GM21619 (cell line): ENCODE measurements around the gene HYAL3.
A peak's percentile ranks its signal among the peaks of the same experiment; 100 is the strongest.

Source experiments
- ATAC-seq: cut with Tn5 transposase; IDR thresholded peaks from one replicate; pipeline ENCODE4 v1.9.1; 2021; ENCODE audit not compliant: unreplicated experiment

HYAL3 gene

DNA sequence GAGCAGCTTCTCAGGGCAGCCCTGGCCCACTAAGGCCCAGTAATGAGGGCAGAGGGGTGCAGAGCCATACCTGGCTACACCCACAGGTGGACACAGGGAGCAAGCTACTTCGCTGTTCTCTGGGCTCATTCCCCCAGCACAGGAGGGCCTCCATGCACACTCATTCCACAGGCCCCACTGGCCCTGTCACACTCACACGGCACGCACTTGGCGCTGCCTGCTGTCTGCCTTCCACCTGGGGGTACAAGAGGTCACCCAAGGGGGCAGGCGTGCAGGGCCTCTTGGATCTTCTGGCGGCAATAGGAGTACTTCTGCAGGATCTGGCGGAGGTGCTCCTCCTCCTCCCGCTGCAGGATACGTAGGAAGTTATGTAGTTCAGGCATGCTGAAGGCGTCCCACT, 31.1 kb upstream of the HYAL3 start:
- ATAC-seq: no peak

DNA sequence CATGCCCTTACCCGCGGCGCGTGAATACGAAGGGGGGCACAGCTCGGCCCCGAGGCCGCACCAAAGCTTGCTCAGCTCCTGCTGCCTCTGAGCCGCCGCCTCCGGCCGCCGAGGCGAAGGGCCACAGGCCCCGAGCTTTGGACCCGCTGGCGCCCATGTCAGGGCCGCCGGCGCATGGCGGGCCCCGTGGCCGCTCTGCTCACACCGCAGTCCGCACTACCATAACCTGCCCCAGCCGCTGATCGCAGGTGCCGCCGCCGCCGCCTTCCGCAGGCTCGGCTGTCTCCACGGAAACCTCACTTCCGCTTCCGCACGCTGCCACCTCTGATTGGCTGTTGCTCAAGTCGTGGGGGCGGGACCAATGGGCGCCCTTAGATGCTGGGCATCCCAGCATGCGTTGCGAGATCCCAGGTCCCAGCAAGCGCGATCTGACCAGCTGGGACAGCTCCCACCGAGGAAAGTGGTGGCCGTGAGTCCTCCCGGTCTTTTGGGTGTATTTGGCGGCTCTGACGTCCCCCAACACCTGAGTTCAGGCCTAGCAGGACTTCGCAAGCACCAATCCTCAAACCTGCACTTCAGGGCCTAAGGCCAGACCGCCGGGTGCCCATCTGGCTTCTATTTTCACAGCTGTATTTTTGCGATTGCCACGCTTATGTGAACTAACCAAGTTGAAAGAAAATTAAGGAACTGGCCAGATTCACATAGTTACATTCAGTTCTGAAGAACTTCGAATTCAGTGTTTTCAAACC, 28.9 kb upstream of the HYAL3 start, which contains the start of gene TUSC2:
TUSC2 (minus strand) TSS at position 281 of the 749 bp plus-strand sequence; CDS start at position 157, 124 bp downstream.
- ATAC-seq: peak; percentile 77

DNA sequence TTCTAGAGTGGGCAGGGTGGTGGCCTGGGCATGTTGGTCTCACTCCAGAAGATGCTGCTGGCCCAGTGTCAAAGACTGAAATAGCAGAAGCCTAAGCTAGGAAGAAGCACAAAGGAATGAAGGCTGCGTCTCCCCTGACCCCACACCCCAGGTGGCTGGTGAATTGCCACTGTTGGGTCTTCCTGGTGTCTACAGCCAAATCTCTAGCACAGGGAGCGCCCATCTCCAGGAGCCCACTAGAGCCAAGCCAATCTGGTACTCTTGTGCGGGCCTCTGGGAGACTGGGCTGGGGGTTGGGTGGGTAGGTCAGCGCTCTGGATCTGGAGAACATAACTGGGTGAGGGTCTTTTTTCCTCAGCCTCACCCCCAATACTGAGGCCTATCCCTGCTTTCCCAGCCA, 27.9 kb upstream of the HYAL3 start:
- no peak for ATAC-seq

DNA sequence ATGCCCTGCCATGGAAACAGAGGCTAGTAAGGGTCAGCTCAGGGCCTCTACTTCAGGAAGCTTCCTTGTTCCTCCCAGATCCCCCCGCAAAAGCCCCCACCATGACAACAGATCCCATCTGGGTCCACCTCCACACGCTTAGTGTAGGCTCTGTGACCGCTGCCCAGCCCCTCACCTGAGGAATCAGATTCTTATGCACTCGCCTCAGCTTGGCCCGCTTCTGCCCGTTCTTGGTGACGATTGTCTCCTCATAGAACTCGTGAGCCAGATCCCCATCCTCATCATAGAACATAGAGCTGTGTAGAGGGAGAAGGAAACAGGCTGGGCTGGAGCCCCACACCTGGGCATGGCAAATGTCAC, 27.0 kb upstream of the HYAL3 start:
- no peak for ATAC-seq

DNA sequence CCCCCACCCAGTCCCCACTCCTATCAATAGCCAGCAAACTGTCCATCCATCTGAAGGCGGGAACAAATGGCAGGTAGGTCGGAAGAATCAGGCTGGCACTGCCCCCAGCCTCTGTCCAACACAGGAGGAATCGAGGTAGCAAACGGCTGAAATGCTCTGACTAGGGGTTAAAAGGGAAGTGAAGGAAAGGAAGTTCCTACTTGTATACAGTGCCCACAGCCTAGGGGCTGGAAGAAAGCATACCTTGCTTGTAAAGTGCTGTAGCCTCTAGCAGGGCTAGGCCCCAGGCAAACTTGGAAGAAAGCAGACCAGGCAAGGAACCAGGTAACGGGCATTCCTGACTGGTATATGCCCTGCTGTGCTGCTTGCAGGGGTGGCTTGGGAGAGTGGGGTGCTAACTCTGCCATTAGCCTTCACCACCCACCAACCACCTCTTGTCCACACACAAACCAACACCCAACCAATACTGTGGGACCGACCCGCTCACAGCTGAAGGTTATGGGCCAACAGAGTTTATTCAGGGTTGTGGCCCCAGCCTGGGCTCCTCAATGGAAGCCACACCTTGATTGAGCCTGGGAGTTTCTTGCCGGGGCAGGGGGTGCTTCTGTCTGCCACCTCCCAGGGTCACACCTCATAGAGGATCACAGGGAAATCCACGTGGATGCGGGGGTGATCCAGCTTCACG, 26.4 kb upstream of the HYAL3 start:
- ATAC-seq: no peak

DNA sequence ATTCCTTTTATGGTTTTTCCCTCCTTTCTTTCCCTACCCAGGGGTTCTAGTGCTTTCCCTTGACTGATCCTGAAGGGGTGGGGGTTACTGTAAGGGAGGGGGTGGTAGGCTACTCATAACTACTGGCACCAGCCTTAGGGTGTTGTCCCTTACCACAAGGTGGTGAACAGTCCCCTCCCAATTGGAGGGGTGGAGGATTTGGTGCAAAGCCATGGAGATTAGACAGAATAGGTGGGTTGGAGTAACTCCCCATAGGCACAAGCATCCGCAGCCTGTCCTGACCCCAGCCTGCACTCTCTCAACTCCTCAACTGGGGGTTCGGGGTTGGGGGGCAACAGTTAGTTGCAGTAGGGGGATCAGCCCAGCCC, 25.9 kb upstream of the HYAL3 start:
- ATAC-seq: no peak

DNA sequence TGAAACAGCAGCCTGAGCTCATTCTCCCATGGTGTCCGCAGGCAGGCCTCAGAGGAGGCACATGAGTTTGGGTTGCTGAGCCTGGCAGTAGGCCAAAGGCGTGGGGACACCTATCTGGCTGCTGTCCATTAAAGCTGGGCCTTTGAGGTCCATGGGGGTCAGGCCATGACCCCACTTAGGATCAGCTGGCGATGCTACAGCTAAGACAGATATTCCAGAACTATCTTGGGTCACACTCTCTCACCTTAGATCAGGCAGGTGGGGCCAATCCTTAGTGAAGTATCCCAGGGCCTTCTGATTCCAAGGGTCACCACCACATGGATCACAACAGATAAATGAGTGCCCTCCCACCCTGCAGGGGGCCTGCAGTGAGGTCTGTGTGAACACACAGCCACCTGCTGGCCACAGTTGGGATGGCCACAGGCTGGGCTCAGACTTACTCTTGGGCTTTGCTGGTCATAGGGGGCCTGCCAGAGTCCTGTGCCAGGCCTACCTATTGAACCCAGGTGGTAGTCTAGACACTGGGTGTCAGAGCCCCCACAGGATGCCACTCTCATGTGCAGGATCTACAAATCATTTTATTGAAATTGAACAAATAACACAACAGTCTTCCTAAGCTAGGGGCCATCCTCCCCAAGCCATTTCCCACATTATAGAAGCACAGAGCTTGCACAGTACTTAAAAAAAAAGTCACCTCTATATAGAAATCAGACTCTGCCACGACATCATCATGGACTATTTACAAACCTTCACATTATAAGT, 25.3 kb upstream of the HYAL3 start:
- ATAC-seq: no peak

DNA sequence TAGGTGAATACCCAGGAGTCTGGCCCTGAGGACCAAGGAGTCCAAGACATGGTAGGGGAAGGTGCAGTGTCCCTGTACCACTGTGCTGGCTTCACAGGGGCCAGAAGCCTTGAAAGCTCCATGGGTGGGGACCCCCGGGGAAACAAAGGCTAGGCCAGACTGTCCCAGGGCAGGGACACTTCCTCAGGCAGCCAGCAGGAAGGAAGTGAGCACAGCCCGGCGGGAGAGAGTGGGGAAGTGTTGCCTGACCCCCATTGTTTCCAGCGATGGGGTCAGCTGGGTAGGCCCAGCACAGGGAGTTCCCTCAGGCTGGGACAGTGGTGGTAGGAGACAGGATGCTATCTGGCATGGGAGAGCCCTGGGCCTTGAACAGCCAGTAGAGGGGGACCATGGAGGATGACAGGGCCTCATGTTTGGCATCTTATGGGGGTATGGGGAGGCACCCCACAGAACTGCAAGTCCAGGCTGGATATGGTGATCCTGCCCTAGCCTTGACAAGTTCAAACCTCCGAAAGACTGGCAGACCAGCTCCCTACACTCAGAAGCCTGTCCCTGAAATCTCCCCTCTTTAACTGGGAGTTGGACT, 24.5 kb upstream of the HYAL3 start:
- ATAC-seq: no peak

DNA sequence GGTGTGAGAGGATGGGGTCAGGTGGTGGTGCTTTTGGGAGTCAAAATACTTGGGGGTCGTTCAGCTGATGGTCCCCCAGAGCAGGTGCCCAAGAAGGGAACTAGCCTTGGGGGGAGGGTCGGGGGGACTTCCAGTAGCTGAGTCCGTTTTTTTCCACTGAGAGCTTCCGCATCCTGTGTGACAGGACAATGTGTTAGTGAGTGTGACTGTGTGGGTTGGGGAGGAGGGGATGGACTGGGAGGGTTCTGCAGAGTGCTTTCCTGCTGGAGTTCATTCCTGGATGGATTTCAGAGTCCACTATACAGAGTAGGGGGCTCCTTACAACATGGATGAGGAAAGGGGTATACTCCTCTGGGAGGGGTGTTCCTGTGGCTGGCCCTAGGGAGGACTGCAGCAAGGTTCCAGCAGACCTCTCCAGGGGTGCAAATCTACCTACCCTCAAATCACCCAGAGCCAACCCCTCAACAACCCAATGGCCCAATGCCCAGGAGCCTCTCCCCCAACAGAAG, 23.9 kb upstream of the HYAL3 start:
- ATAC-seq: no peak

DNA sequence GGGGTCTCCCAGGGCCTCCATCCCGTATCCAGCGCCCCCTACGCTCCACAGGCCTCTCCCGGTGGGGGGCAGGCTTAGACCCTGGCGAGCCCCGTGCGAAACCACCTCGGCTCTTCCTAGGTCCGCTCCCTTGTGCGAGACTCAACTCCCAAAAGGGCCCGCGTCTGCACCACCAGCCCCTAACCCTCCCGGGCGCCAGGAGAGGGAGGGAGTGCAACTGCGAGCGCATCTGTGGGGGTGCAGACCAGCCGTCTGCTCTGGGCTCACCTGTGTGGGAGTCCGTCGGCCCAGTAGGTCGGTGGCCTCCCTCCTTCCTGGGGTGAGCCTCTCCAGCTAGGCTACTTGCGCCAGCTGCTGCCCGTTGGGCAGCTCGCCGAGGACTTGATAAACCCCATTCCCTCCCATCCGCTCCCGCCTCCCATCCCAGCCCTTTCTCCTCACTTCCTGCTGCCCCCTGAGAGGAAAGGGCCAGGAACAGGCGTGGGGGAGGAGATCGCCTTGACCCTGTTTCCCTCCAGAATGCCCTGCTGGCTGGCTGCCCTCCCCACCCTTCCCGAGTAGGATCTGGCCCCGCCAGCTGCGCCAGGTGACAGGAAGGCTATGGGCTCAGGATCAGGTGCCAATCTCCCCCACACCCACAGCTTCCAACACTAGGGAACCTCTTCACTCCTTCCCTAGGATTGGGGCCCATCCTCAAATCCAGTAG, 23.3 kb upstream of the HYAL3 start, which contains the start of gene HYAL2:
HYAL2 (minus strand) TSS at position 360 of the 706 bp plus-strand sequence. CDS start 2,256 bp downstream, outside the sequence.
- no peak for ATAC-seq

DNA sequence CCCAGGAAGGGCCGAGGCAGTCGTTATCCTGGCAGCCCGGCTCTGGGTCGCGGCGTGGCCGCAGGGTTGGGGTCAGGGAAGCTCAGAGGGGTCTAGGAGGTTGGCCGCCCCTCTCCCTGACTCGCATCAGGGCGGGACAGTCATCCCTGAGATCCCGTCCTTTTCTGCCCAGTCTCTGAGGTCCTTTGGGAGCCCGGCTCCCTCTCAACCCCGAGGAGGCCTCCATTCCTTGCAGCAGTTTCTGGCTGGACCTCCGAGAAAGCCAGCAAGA, 22.8 kb upstream of the HYAL3 start:
- ATAC-seq: no peak

DNA sequence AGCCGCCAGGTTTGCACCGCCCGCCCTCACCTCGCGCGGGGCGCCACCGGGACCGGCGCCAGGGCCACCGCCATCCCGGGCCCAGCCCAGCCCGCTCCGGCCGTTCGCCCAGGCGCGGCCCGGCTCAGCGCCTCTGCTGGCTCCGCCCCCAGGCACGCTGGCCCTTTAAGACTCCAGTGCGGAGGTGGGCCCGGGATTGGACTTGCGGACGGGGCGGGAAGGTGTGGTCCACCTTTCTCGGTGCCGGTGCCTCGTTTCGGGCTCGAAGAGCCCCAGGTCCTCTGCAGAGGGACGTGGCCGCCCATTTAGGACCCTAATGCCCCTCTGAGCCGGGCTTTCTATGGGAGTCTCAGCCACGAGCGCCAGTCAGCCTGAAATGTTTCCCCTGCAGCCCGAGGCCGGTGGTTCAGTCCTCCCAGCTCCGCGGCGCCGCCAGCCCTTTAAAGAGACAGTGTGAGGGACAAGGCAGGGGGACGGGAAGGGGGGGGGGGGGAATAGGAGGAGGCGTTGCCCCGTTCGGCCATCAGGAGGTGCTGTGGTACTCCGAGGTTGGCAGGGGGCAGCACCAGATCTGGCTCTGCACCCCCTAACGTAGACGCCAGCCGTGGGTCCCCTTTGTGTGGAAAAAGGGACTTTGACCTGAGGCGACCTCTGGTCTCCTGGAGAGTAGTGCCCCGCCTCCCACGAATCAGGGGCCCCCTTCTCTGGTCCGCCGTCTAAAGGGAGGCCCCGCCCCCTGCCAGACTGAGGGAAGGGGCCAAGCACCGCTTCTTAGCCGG, 22.3 kb upstream of the HYAL3 start:
- ATAC-seq: peak; percentile 77

DNA sequence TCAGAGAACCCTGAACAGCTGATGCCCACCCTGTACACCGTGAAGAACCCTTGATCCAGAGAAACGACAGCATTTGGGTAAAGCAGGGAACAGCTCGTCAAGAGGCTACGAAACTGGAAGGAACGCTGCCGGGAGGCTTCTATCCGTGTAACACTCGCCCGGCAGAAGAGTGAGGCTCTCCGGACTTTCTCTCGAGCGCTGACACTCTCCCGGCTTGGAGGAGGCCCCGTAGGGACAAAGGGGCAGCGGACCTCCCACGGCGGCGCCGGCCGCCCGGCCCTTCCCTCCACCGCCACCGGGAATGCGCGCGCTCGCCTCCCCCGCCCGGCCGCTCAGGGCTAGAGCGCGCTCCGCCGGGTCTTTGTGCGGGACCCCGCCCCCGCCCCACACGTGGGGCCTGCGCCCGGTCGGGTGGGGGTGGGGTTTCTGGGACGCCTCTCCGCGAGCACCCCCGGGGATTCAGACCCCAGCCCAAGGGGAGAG, 21.7 kb upstream of the HYAL3 start:
- peak; percentile 43 for ATAC-seq

DNA sequence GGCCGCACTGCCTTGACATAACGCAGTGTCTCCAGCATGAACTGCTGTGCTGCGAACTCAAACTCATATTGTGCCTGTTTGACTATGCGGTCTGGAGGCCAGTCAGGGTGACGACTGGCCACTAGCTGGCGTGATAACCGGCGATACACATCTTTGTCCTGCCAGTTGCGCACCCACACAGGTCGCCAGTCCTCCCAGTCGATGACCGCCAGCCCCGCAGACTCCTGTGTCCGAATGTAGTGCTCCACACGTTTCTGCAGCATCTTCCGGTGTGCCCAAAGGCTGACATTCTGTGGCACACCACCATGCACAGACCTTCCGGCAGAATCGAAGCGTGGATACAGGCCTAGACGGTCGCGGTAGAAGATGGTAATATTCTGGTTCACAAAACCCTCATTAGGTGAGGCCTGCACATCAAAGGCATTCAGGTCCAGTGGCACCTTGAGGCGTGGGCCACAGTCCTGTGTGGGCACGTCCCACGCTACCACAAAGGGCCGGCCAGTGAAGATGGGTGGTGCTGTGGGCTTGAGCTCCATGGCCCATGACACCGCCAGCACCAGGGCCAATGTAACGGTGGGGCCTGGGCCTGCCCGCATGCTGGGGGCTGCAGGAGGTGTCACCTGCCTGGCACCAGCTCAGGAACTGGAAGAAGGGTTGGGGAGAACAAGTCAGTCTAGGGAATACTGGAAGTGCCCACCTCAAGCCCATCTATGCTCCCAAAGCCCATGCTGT, 20.9 kb upstream of the HYAL3 start:
- ATAC-seq: no peak

DNA sequence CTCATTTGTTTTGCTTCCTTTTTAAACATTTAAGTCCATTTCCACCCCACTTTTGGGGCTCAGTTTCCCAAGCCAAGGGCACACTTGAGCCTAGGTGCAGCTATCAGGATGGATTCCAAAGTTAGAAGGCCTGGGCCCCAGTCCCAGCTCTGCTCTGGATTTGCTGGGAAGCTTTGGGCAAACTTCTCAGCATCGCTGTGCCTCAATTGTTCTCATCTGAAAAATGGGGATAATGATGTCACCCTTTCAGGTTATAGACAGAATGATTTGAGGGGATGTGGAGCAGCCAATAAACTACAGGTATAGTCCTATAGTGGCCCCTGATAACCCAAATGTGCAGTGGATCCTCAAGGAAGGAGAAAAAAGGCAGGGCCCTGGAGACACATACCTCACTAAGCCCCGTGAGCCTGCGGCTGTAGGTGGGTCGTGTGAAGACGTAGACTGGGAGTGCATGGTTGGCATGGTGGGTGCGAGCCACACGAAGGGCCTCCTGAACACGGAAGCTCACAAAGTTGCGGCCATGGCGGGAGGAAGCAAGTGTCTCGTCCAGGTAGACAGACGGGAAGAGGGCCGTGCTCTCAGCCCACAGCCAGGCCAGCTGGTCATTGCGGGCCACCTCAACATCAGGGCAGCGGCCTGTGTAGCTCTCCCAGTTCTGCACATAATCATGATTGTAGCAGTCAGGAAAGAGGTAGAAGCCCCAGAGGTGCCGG, 20.1 kb upstream of the HYAL3 start:
- ATAC-seq: no peak

DNA sequence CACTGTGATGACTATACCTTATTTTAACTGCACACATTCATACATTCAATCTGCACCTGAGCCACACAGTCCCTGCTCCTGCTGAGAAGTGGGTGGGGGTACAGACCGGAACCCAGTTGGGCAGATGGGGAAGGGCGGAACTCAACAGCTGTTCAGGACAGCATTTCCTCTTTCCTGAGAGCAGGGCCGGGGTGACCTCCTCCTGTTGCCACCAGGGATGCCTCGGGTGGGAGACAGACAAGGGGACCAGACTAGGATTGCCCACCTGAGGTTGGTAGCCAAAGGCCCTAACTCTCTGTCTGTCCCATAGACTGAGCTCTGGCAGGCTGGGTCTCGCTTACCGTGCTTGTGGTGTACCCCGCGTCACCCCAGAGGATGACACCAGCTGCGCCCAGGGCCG, 19.4 kb upstream of the HYAL3 start:
- no peak for ATAC-seq

DNA sequence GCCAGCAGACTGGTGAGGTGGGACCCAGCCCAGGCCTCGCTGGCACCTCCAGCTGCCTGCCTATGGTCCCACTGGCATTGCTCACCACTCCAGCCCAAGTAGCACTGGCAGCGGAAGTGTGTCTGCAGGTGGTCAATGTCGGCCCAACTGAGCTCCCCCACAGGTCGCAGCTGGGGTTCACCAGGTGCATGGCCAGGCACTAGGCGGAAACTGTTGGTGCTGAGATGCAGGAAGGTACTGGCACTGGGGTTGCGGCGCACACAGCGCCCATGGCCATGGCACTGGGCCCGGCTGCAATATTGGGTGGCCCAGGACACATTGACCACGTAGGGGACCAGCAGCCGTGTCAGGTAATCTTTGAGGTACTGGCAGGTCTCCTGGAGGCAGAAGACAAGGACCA, 19.0 kb upstream of the HYAL3 start:
- no peak for ATAC-seq

DNA sequence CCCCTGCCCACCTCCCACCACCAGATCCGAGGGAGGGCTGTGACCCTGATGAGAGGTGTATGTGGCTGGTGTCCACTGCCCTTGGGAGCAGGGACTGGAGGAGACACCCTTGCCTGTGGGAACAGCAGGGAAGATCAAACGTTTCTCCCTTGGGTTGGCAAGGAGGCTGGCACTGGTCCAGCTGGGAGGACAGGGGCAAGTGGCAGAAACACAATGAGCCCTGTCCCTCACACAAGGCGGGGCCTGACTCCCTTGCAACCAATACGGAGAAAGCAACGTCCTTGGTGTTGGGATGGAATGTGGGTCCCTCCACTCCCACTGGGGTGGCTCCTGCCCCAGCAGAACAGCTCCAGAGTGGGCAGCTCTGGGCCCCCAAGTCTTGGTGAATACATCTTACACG, 18.1 kb upstream of the HYAL3 start:
- no peak for ATAC-seq
